Esophagus mucosa (tissue), 1 donor: ENCODE results near the gene PAX7. TPM values are rescaled to one million over a fixed set of nuclear protein-coding genes. Genes with fewer than 3 reads are reported as not detected.

Experiments used
- total RNA-seq: library from RNA; stranded (reverse); gene quantifications from one replicate; pipeline ENCODE4 v1.2.4, GENCODE V29; 2023
- donor health status: DM: yes; HTN: yes; CAD: no.

Gene PAX7
- total RNA-seq, 1 donor from 2014 or later: not detected

Other genes starting within 250 kb of the PAX7 start
- gene KLHDC7A, start 149.9 kb upstream of the PAX7 start, total RNA-seq: 0.28 TPM
- not detected for gene TAS1R2, start 228.8 kb downstream of the PAX7 start, total RNA-seq